ENCODE results near the gene PNKD. TPM values are rescaled to one million over a fixed set of nuclear protein-coding genes. Genes with fewer than 3 reads are reported as not detected.

PNKD gene
- total and polyA plus RNA-seq, 2 experiments from 2014 or later = 28.2 to 83.3 TPM

DNA sequence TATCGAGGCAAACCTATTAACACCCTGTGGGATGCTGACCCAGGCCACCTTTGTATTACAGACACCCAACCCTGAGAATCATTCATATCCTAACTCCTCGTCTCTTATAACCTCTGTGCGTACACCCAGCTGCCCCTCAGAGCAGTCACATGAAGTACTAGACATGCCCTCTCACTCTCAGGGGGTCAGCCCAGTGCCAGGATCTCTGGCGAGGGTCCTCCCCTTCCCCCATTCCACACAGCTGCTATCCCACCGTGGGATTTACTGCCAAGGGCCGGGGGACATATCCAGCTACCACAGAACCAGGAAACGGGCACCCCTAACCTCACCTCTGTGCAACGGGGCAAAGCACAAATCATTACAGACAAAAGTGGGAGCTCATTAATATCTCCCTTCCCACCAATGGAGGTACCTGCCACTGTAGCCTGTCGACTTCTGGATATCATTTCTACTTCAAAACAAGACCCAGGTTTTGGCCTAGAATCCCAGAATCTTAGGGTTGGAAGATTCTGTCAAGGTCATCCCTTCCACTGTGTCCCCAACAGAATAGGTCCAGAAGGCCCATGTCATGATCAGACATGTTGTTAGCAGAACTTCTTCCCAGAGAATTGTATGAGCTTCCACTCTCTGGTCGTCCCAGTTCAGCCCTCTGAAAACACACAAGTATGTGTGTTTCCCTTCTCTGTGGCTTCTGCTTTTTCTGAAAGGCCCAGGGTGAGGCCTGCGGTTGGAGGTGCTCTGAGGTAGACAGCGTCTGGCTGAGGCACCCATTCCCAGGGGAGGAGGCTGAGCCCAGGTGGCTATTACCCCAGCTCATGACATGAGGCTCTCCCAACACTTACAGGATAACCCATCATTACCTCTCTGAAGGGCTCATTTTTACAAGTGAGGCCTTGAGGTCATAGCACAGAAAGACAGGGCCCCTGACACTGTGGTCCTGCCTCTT lies 20.3 kb downstream of the PNKD start (continued):
- no peak for TF ChIP-seq ZNF462 (CRISPR knock-in tag; IDR thresholded peaks at IDR 0.05)
- no peak for TF ChIP-seq ZNF114 (CRISPR knock-in tag; IDR thresholded peaks at IDR 0.05)
- TF ChIP-seq, protein P1, sequence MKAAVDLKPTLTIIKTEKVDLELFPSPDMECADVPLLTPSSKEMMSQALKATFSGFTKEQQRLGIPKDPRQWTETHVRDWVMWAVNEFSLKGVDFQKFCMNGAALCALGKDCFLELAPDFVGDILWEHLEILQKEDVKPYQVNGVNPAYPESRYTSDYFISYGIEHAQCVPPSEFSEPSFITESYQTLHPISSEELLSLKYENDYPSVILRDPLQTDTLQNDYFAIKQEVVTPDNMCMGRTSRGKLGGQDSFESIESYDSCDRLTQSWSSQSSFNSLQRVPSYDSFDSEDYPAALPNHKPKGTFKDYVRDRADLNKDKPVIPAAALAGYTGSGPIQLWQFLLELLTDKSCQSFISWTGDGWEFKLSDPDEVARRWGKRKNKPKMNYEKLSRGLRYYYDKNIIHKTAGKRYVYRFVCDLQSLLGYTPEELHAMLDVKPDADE (IDR thresholded peaks at IDR 0.05) = no peak
- TF ChIP-seq STAT1 (IDR thresholded peaks at IDR 0.05; ENCODE audit: unreplicated experiment) = no peak
- no peak for TF ChIP-seq CREB1 (CRISPR knock-in tag; IDR thresholded peaks at IDR 0.05; ENCODE audit: low read depth)
- no peak for TF ChIP-seq ZNF331 (CRISPR knock-in tag; IDR thresholded peaks at IDR 0.05; ENCODE audit: low read depth)
- no peak for TF ChIP-seq EZH2 (IDR thresholded peaks at IDR 0.05; ENCODE audit: low read depth, unreplicated experiment)
- TF ChIP-seq CTCF (conservative IDR thresholded peaks at IDR 0.05; ENCODE audit: low read depth in 2 of 2) = no peak
- no peak for TF ChIP-seq JUNB (IDR thresholded peaks at IDR 0.05; ENCODE audit: unreplicated experiment)
- TF ChIP-seq NANOG (IDR thresholded peaks at IDR 0.05; ENCODE audit: borderline replicate concordance) = no peak
- no peak for TF ChIP-seq POLR2AphosphoS5 (IDR thresholded peaks at IDR 0.05; ENCODE audit: low read depth)
